ENCODE measurements around the gene INTS1.

The INTS1 gene

GRCh38 chr7:1459920-1460820 is 44.0 kb downstream of the INTS1 start:
- peak; percentile 37 for DNase-seq

- peak; percentile 99 for DNase-seq
Observed at GRCh38 chr7:1459512-1459892, 44.7 kb downstream of the INTS1 start.

- DNase-seq = no peak
Observed at GRCh38 chr7:1458683-1459511, 45.3 kb downstream of the INTS1 start, which contains the start of gene MICALL2. MICALL2 (minus strand) TSS chr7:1459470; CDS start chr7:1459326, 144 bp downstream.

- DNase-seq = peak; percentile 15
Observed at GRCh38 chr7:1457949-1458682, 46.1 kb downstream of the INTS1 start.

- DNase-seq = no peak
Observed at GRCh38 chr7:1457059-1457948, 46.9 kb downstream of the INTS1 start.

- DNase-seq = no peak
Observed at GRCh38 chr7:1455955-1456354, 48.2 kb downstream of the INTS1 start.

- DNase-seq = no peak
Observed at GRCh38 chr7:1455241-1455939, 48.8 kb downstream of the INTS1 start.

GRCh38 chr7:1454542-1454941 is 49.6 kb downstream of the INTS1 start:
- DNase-seq = peak; percentile 52

GRCh38 chr7:1452205-1452604 is 52.0 kb downstream of the INTS1 start:
- no peak for DNase-seq

- no peak for DNase-seq
Observed at GRCh38 chr7:1450987-1451386, 53.2 kb downstream of the INTS1 start.

GRCh38 chr7:1450431-1450830 is 53.8 kb downstream of the INTS1 start:
- no peak for DNase-seq

- no peak for DNase-seq
Observed at GRCh38 chr7:1449951-1450350, 54.2 kb downstream of the INTS1 start.

- DNase-seq = no peak
Observed at GRCh38 chr7:1449501-1449900, 54.7 kb downstream of the INTS1 start.

- no peak for DNase-seq
Observed at GRCh38 chr7:1448958-1449357, 55.2 kb downstream of the INTS1 start.

GRCh38 chr7:1447551-1448244 is 56.5 kb downstream of the INTS1 start:
- peak; percentile 76 for DNase-seq

- no peak for DNase-seq
Observed at GRCh38 chr7:1447112-1447511, 57.1 kb downstream of the INTS1 start.

- DNase-seq = no peak
Observed at GRCh38 chr7:1446620-1447032, 57.6 kb downstream of the INTS1 start.

GRCh38 chr7:1446026-1446425 is 58.2 kb downstream of the INTS1 start:
- peak; percentile 80 for DNase-seq

- no peak for DNase-seq
Observed at GRCh38 chr7:1445341-1445740, 58.8 kb downstream of the INTS1 start.

GRCh38 chr7:1444925-1445322 is 59.3 kb downstream of the INTS1 start:
- DNase-seq = no peak
